ENCODE data around the gene RAD51AP1. TPM values are rescaled to one million over a fixed set of nuclear protein-coding genes. Genes with fewer than 3 reads are reported as not detected.

The RAD51AP1 gene
- total and polyA plus RNA-seq, 9 donors, result 0.53 to 3.4 (median 1.6) TPM

DNA sequence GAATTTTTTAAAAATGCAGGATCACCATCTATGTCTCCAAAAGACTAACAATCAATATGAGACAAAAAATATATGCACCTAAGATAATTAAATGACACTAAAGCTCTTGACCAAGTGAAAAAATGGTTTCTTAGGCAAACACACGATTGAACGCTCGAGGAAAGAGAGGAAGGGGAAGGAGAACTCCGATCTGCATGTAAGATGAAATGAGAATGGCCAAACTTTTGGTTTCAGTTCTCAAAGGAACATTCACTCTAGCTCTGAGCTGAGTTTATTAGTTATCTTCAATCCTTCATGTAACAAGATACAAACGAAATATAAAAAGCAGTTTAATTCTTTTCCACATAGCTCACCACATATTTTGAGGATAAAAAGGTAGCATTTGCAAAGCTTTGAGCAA is 26.1 kb downstream of the RAD51AP1 start:
- Histone ChIP-seq H3K9me3 (no peaks in the 10 kb centered on the region), H3K4me3 (no peak overlapping the region), H3K27ac (no peak overlapping the region), H3K27me3 (no peaks in the 10 kb centered on the region), H3K4me1 (ENCODE audit: insufficient read depth) (peaks cover 2% of the 10 kb centered on the region), H3K36me3 (no peaks in the 10 kb centered on the region)
- intact Hi-C loops (cut with DNase I), result no loop called here
- TF ChIP-seq POLR2A (IDR thresholded peaks at IDR 0.05), result no peak
- no peak for TF ChIP-seq EP300 (IDR thresholded peaks at IDR 0.05)
- TF ChIP-seq CTCF (IDR thresholded peaks at IDR 0.05), result no peak
- WGBS, 3 donors, result 55 to 64% (median 63%) methylated on average over 5 of the region's 5 CpGs
- DNase-seq, result no peak

- H3K4me3 ChIP-seq, result no peak overlapping the region
- peaks cover 2% of the 10 kb centered on the region for H3K4me1 ChIP-seq (ENCODE audit: insufficient read depth)
- H3K27me3 ChIP-seq, result no peaks in the 10 kb centered on the region
- H3K9me3 ChIP-seq, result no peaks in the 10 kb centered on the region
- H3K27ac ChIP-seq, result no peak overlapping the region
- H3K36me3 ChIP-seq, result no peaks in the 10 kb centered on the region
- WGBS, 3 donors, result 55 to 68% (median 64%) methylated on average over 2 of the region's 2 CpGs
- DNase-seq, result no peak
- intact Hi-C loops (cut with DNase I), result no loop called here
- TF ChIP-seq POLR2A (IDR thresholded peaks at IDR 0.05) (no peak), EP300 (IDR thresholded peaks at IDR 0.05) (no peak), CTCF (IDR thresholded peaks at IDR 0.05) (no peak)
Observed at GRCh38 chr12:4566474-4566873, 27.8 kb downstream of the RAD51AP1 start.

- intact Hi-C loops (cut with DNase I), result no loop called here
- H3K9me3 ChIP-seq, result no peaks in the 10 kb centered on the region
- H3K27ac ChIP-seq, result no peak overlapping the region
- no peak for DNase-seq
- 85 to 87% (median 85%) methylated on average over 3 of the region's 3 CpGs for WGBS, 3 donors
- H3K27me3 ChIP-seq, result no peaks in the 10 kb centered on the region
- no peaks in the 10 kb centered on the region for H3K4me1 ChIP-seq (ENCODE audit: insufficient read depth)
- TF ChIP-seq POLR2A (IDR thresholded peaks at IDR 0.05), result no peak
- no peaks in the 10 kb centered on the region for H3K36me3 ChIP-seq
- H3K4me3 ChIP-seq, result no peak overlapping the region
Observed at GRCh38 chr12:4567073-4567881, 28.6 kb downstream of the RAD51AP1 start.

DNA sequence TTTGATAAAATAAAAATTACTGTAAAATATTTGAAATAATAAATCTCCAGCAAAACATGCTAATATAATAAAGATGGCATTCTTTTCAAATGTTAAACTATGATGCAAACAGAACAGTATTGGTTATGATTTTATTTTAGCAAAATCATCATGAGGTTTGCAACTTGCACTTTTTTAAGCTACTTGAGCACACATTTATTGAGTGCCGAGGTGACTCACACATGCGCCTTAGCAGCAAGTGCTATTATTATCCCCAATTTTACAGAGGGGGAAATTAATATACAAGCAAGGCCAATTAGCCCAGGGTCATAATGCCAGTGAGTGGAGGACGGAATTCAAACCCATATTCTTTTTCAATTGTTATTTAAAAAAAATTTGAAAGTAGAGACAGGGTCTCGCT is 30.6 kb downstream of the RAD51AP1 start:
- WGBS, 3 donors, result 87 to 93% (median 93%) methylated on average over 4 of the region's 4 CpGs
- Histone ChIP-seq H3K27ac (no peak overlapping the region), H3K27me3 (no peaks in the 10 kb centered on the region), H3K36me3 (no peaks in the 10 kb centered on the region), H3K4me1 (ENCODE audit: insufficient read depth) (no peaks in the 10 kb centered on the region), H3K4me3 (no peak overlapping the region), H3K9me3 (no peaks in the 10 kb centered on the region)
- TF ChIP-seq POLR2A (IDR thresholded peaks at IDR 0.05) (no peak), EP300 (IDR thresholded peaks at IDR 0.05) (no peak), CTCF (IDR thresholded peaks at IDR 0.05) (no peak)
- no peak for DNase-seq
- intact Hi-C loops (cut with DNase I), result no loop called here

DNA sequence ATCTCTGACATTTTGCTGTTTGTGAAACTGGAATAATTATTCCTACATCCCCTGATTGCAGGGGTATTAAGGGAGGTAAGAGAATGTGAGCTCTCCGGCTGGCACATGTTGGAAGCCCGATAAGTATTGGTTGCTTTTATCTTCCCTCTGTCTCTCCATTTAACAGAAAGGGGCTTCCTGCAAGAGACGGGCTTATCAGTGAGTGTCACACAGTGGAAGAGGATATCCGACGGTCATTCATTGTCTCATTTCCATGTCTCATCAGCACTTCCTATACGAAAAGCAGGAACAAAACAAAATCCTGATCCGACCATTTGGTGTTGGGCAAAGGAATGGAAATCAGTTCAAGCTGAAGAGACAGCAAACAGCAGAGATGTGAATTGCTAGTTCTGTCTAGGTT is 34.0 kb downstream of the RAD51AP1 start:
- H3K9me3 ChIP-seq, result no peaks in the 10 kb centered on the region
- H3K27ac ChIP-seq, result no peak overlapping the region
- H3K4me3 ChIP-seq, result no peak overlapping the region
- 79 to 82% (median 79%) methylated on average over 7 of the region's 7 CpGs for WGBS, 3 donors
- DNase-seq, result no peak
- no peaks in the 10 kb centered on the region for H3K27me3 ChIP-seq
- H3K4me1 ChIP-seq (ENCODE audit: insufficient read depth), result no peaks in the 10 kb centered on the region
- intact Hi-C loops (cut with DNase I), result no loop called here
- TF ChIP-seq POLR2A (IDR thresholded peaks at IDR 0.05) (no peak), CTCF (IDR thresholded peaks at IDR 0.05) (no peak), EP300 (IDR thresholded peaks at IDR 0.05) (no peak)
- no peaks in the 10 kb centered on the region for H3K36me3 ChIP-seq

Measured in ovary (tissue), 9 donors.